Bronchial epithelial cell (primary cell): ENCODE measurements around the gene PAIP2B. TPM values are rescaled to one million over a fixed set of nuclear protein-coding genes. Genes with fewer than 3 reads are reported as not detected.

Source experiments
- DNase-seq: peaks from one replicate; pipeline ENCODE4 v3.0.0-alpha.2; 2010; ENCODE audit warnings: low read depth
- FAIRE-seq: peaks from 2 replicates; lab custom pipeline; 2011; peaks lifted over from hg19 to GRCh38; lab: Jason Lieb, UNC
- H3K27me3 ChIP-seq: 2 replicates; pipeline ENCODE4 v1.5.1; 2011; ENCODE audit warnings: low read length; ENCODE audit not compliant: control insufficient read depth, insufficient read depth
- H3K36me3 ChIP-seq: 2 replicates; pipeline ENCODE4 v1.5.1; 2011; ENCODE audit warnings: low read length; ENCODE audit not compliant: control insufficient read depth, insufficient read depth
- H3K4me3 ChIP-seq: 2 replicates; pipeline ENCODE4 v1.5.1; 2011; ENCODE audit warnings: mild to moderate bottlenecking, low read depth, low read length, control low read depth
- CTCF ChIP-seq: IDR thresholded peaks from 2 replicates; pipeline ENCODE4 v1.5.1; 2011; ENCODE audit warnings: mild to moderate bottlenecking, moderate library complexity, low read length, control low read depth, inconsistent platforms; ENCODE audit not compliant: insufficient read depth, severe bottlenecking
- total RNA-seq: library from RNA; depleted of rRNA; stranded (reverse); fragments of >200 nt; gene quantifications from 2 replicates; pipeline ENCODE4 v1.2.1, GENCODE V29; 2014

The PAIP2B gene
- total RNA-seq, 1 donor from 2014 or later, result 1.3 TPM

DNA sequence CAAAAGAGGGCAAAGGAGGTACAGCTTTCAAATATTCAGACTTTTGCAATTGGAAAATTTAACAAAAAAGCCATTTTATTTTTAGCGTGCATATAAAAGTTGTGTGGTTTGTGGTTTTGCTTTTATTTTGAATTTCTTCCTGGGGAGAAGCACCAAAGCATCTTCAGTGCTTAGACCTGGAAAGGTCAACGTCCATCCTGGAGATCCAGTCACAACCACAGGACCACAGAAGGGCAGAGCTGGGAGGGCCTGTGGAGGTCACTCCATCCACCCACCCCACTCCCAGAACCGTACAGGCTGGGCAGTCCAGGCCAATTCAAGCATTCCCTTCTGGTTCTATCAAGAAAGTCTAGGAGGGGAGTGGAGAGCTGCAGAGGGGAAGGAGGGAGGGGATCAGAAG is 52.7 kb downstream of the PAIP2B start:
- TF ChIP-seq CTCF, result no peak
- no peak for FAIRE-seq
- peaks cover 2% of the 10 kb centered on the region for H3K27me3 ChIP-seq

DNA sequence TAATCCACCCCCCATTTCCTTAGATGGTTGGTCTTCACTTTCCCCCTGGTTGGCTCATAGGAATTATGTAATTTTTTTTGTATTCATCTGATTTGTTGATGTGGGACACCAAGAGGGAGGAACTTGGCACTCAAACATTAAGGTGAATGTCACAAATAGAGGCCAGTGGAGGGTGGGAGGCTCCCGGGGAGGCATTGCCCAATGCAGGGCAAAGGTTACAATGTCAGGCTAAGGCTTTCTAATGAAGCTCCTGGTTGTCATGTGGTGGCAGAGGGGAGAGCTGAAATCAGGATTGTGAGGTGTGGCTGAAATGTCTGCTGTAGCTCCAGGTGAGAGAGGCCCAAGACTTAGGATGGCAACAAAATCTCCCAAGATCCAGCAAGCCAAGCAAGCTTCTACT is 53.8 kb downstream of the PAIP2B start:
- Histone ChIP-seq H3K4me3 (no peak overlapping the region), H3K27me3 (peaks cover 2% of the 10 kb centered on the region), H3K36me3 (no peaks in the 10 kb centered on the region)
- DNase-seq (no peak), FAIRE-seq (no peak)
- TF ChIP-seq CTCF, result no peak

More for the DNA sequence above, 52.7 kb downstream of the PAIP2B start:
- Histone ChIP-seq H3K4me3 (no peak overlapping the region), H3K36me3 (no peaks in the 10 kb centered on the region)
- DNase-seq, result no peak

DNA sequence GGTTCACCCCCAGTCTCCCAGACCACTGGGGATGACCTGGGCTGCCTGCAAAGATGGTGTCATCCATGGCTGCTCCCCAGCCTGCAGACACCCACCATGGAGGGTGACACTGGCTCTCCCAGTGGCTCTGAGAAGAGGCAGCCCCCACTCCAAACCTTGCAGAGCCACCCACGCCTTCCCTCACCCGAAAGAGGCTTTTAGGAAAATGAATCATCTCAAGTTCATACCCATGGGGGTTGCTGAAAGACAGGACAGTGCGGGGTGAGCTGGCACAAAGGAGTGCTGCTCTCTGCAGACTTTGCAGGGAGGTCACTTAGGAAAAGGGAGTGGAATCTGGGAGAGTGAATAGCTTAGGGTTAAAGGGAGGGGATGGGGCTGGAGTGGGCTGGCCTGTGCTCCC is 60.1 kb downstream of the PAIP2B start:
- Histone ChIP-seq H3K4me3 (no peak overlapping the region), H3K27me3 (no peaks in the 10 kb centered on the region), H3K36me3 (no peaks in the 10 kb centered on the region)
- no peak for FAIRE-seq
- TF ChIP-seq CTCF, result no peak
- peak; percentile 39 for DNase-seq

GRCh38 chr2:71157124-71157793 is 69.6 kb downstream of the PAIP2B start:
- no peak overlapping the region for H3K4me3 ChIP-seq
- peak; percentile 79 for TF ChIP-seq CTCF
- H3K27me3 ChIP-seq, result peaks cover 2% of the 10 kb centered on the region
- no peak for FAIRE-seq
- DNase-seq, result peak; percentile 25
- no peaks in the 10 kb centered on the region for H3K36me3 ChIP-seq

GRCh38 chr2:71156573-71156972 is 70.3 kb downstream of the PAIP2B start:
- TF ChIP-seq CTCF, result no peak
- FAIRE-seq (no peak), DNase-seq (no peak)
- no peak overlapping the region for H3K4me3 ChIP-seq
- H3K36me3 ChIP-seq, result no peaks in the 10 kb centered on the region
- peaks cover 2% of the 10 kb centered on the region for H3K27me3 ChIP-seq

DNA sequence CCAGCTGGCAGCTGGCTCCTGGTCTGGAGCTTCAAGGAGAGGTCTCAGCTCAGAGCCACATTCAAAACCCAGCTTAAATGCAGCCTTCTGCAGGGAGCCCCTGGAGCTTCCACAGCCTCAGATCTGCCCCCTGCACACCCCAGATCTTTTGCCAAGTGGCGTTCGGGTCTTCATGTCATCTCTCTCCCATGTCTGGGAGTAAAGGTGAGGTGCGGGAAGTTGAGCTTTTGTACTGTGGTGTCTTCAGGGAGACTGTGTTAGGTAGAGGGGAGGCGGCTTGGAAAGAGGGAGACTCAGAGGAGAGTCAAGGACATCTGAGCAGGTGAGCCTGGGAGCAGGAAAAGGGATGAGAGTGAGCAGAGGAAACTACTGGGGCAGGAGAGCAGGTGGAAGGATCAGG is 71.1 kb downstream of the PAIP2B start:
- no peak for TF ChIP-seq CTCF
- Histone ChIP-seq H3K4me3 (no peak overlapping the region), H3K27me3 (peaks cover 2% of the 10 kb centered on the region), H3K36me3 (no peaks in the 10 kb centered on the region)
- FAIRE-seq, result no peak
- no peak for DNase-seq
